ENCODE measurements around the gene MAST1. TPM values are rescaled to one million over a fixed set of nuclear protein-coding genes. Genes with fewer than 3 reads are reported as not detected.
"Not testable (repeated sequence)": the region's sequence is repeated elsewhere in the genome, so short reads cannot be mapped to it uniquely, and the experiment has no call there.

MAST1 gene
- total RNA-seq, 1 donor from 2014 or later = not detected

GRCh38 chr19:12915860-12916259, 77.5 kb downstream of the MAST1 start:
- H3K9me3 ChIP-seq (ENCODE audit: control insufficient read depth in 3 of 3, low read length in 3 of 3); H3K4me3 ChIP-seq (ENCODE audit: low read length in 3 of 3); H3K36me3 ChIP-seq (ENCODE audit: control insufficient read depth in 3 of 3, insufficient read depth in 3 of 3, low read length in 3 of 3); H3K9ac ChIP-seq (ENCODE audit: low read depth in 1 of 3, low read length in 3 of 3); H3K27ac ChIP-seq (ENCODE audit: low read depth, low read length); H3K27me3 ChIP-seq (ENCODE audit: control insufficient read depth in 3 of 3, insufficient read depth in 3 of 3, low read length in 3 of 3): not testable (repeated sequence)
- H3K4me1 ChIP-seq (ENCODE audit: control insufficient read depth in 3 of 3, insufficient read depth in 3 of 3, low read length in 3 of 3) = peaks cover 16 to 20% (median 20%) of the 10 kb centered on the region in 3 donors

- Histone ChIP-seq H3K27me3 (ENCODE audit: control insufficient read depth in 3 of 3, insufficient read depth in 3 of 3, low read length in 3 of 3) (no peaks in the 10 kb centered on the region), H3K27ac (ENCODE audit: low read depth, low read length) (no peak overlapping the region), H3K36me3 (ENCODE audit: control insufficient read depth in 3 of 3, insufficient read depth in 3 of 3, low read length in 3 of 3) (peaks cover 10 to 11% (median 10%) of the 10 kb centered on the region in 3 donors), H3K9ac (ENCODE audit: low read depth in 1 of 3, low read length in 3 of 3) (no peak overlapping the region), H3K4me3 (ENCODE audit: low read length in 3 of 3) (no peak overlapping the region), H3K4me1 (ENCODE audit: control insufficient read depth in 3 of 3, insufficient read depth in 3 of 3, low read length in 3 of 3) (peaks cover 7 to 9% (median 8%) of the 10 kb centered on the region in 3 donors), H3K9me3 (ENCODE audit: control insufficient read depth in 3 of 3, low read length in 3 of 3) (no peaks in the 10 kb centered on the region)
Observed at GRCh38 chr19:12918253-12918652, 79.9 kb downstream of the MAST1 start.

GRCh38 chr19:12921047-12921446, 82.7 kb downstream of the MAST1 start:
- H3K4me3 ChIP-seq (ENCODE audit: low read length in 3 of 3) = no peak overlapping the region
- H3K27ac ChIP-seq (ENCODE audit: low read depth, low read length) = no peak overlapping the region
- no peak overlapping the region for H3K9ac ChIP-seq (ENCODE audit: low read depth in 1 of 3, low read length in 3 of 3)
- no peaks in the 10 kb centered on the region for H3K9me3 ChIP-seq (ENCODE audit: control insufficient read depth in 3 of 3, low read length in 3 of 3)
- no peaks in the 10 kb centered on the region for H3K27me3 ChIP-seq (ENCODE audit: control insufficient read depth in 3 of 3, insufficient read depth in 3 of 3, low read length in 3 of 3)
- H3K4me1 ChIP-seq (ENCODE audit: control insufficient read depth in 3 of 3, insufficient read depth in 3 of 3, low read length in 3 of 3) = peaks cover 3 to 4% (median 3%) of the 10 kb centered on the region in 3 donors
- H3K36me3 ChIP-seq (ENCODE audit: control insufficient read depth in 3 of 3, insufficient read depth in 3 of 3, low read length in 3 of 3) = peaks cover 30 to 36% (median 30%) of the 10 kb centered on the region in 3 donors

GRCh38 chr19:12922959-12923358, 84.6 kb downstream of the MAST1 start:
- no peaks in the 10 kb centered on the region for H3K27me3 ChIP-seq (ENCODE audit: control insufficient read depth in 3 of 3, insufficient read depth in 3 of 3, low read length in 3 of 3)
- no peak overlapping the region for H3K9ac ChIP-seq (ENCODE audit: low read depth in 1 of 3, low read length in 3 of 3)
- peaks cover 3 to 4% (median 3%) of the 10 kb centered on the region in 3 donors for H3K4me1 ChIP-seq (ENCODE audit: control insufficient read depth in 3 of 3, insufficient read depth in 3 of 3, low read length in 3 of 3)
- no peak overlapping the region for H3K4me3 ChIP-seq (ENCODE audit: low read length in 3 of 3)
- H3K27ac ChIP-seq (ENCODE audit: low read depth, low read length) = no peak overlapping the region
- H3K9me3 ChIP-seq (ENCODE audit: control insufficient read depth in 3 of 3, low read length in 3 of 3) = no peaks in the 10 kb centered on the region
- peaks cover 40 to 47% (median 41%) of the 10 kb centered on the region in 3 donors for H3K36me3 ChIP-seq (ENCODE audit: control insufficient read depth in 3 of 3, insufficient read depth in 3 of 3, low read length in 3 of 3)

Small RNA genes lying within 50 kb of the gene (small RNA-seq; reads per million reads assigned to genes)
- 0.76 reads per million, percentile 73 among the genes with 10 or more reads in this experiment for gene MIR5695
- not detected for gene MIR6794

Other genes starting within 250 kb of the MAST1 start
- 5.2 TPM for gene ZNF490, start 227.7 kb upstream of the MAST1 start, total RNA-seq
- 10.4 TPM for gene ZNF791, start 227.6 kb upstream of the MAST1 start, total RNA-seq
- gene MAN2B1, start 171.8 kb upstream of the MAST1 start, total RNA-seq = 31.3 TPM
- 6.3 TPM for gene WDR83, start 171.7 kb upstream of the MAST1 start, total RNA-seq
- 56.9 TPM for gene DHPS, start 156.6 kb upstream of the MAST1 start, total RNA-seq
- gene GNG14, start 150.5 kb upstream of the MAST1 start, total RNA-seq = not detected
- gene FBXW9, start 141.9 kb upstream of the MAST1 start, total RNA-seq = 3.1 TPM
- 20.4 TPM for gene TNPO2, start 114.6 kb upstream of the MAST1 start, total RNA-seq
- 175 TPM for gene TRIR, start 103.8 kb upstream of the MAST1 start, total RNA-seq
- gene GET3, start 101.0 kb upstream of the MAST1 start, total RNA-seq = 53.8 TPM
- gene BEST2, start 86.7 kb upstream of the MAST1 start, total RNA-seq = not detected
- 13.6 TPM for gene HOOK2, start 63.0 kb upstream of the MAST1 start, total RNA-seq
- 31.3 TPM for gene JUNB, start 47.0 kb upstream of the MAST1 start, total RNA-seq
- gene PRDX2, start 36.7 kb upstream of the MAST1 start, total RNA-seq = 207 TPM
- gene THSD8, start 36.4 kb upstream of the MAST1 start, total RNA-seq = not detected
- gene RNASEH2A, start 31.9 kb upstream of the MAST1 start, total RNA-seq = 5.7 TPM
- gene RTBDN, start 3.9 kb upstream of the MAST1 start, total RNA-seq = not detected
- gene DNASE2, start 42.9 kb downstream of the MAST1 start, total RNA-seq = 10.4 TPM
- 2.1 TPM for gene KLF1, start 48.7 kb downstream of the MAST1 start, total RNA-seq
- gene GCDH, start 52.6 kb downstream of the MAST1 start, total RNA-seq = 39.7 TPM
- gene SYCE2, start 80.8 kb downstream of the MAST1 start, total RNA-seq = not detected
- gene FARSA, start 95.2 kb downstream of the MAST1 start, total RNA-seq = 49.1 TPM
- gene CALR, start 100.1 kb downstream of the MAST1 start, total RNA-seq = 382 TPM
- gene RAD23A, start 107.3 kb downstream of the MAST1 start, total RNA-seq = 57.9 TPM
- 21.4 TPM for gene GADD45GIP1, start 118.7 kb downstream of the MAST1 start, total RNA-seq
- not detected for gene DAND5, start 131.1 kb downstream of the MAST1 start, total RNA-seq
- gene NFIX, start 157.0 kb downstream of the MAST1 start, total RNA-seq = 49.1 TPM